ENCODE data around the gene MEST.

Gene MEST

GRCh38 chr7:130483031-130483430, 8.9 kb upstream of the MEST start:
- Histone ChIP-seq H3K27ac (ENCODE audit: low read length) (no peak overlapping the region), H3K4me3 (ENCODE audit: low read length in 2 of 2) (no peak overlapping the region), H3K9me3 (ENCODE audit: control insufficient read depth in 2 of 2, low read length in 2 of 2) (no peaks in the 10 kb centered on the region), H3K9ac (ENCODE audit: low read length in 2 of 2) (no peak overlapping the region), H3K4me1 (ENCODE audit: control insufficient read depth, insufficient read depth, low read length) (peaks cover 11% of the 10 kb centered on the region), H3K36me3 (ENCODE audit: control insufficient read depth in 2 of 2, insufficient read depth in 2 of 2, low read length in 2 of 2) (no peaks in the 10 kb centered on the region), H3K27me3 (ENCODE audit: control insufficient read depth in 1 of 2, insufficient read depth in 2 of 2, low read length in 2 of 2) (peaks cover 9 to 19% of the 10 kb centered on the region in 2 donors)

GRCh38 chr7:130485734-130486113, 6.2 kb upstream of the MEST start:
- Histone ChIP-seq H3K9me3 (ENCODE audit: control insufficient read depth in 2 of 2, low read length in 2 of 2) (no peaks in the 10 kb centered on the region), H3K27me3 (ENCODE audit: control insufficient read depth in 1 of 2, insufficient read depth in 2 of 2, low read length in 2 of 2) (peaks cover 17 to 22% of the 10 kb centered on the region in 2 donors), H3K4me1 (ENCODE audit: control insufficient read depth, insufficient read depth, low read length) (peaks cover 16% of the 10 kb centered on the region), H3K36me3 (ENCODE audit: control insufficient read depth in 2 of 2, insufficient read depth in 2 of 2, low read length in 2 of 2) (no peaks in the 10 kb centered on the region), H3K9ac (ENCODE audit: low read length in 2 of 2) (no peak overlapping the region), H3K4me3 (ENCODE audit: low read length in 2 of 2) (peak overlapping the region in 1 of 2 donors; percentile 71), H3K27ac (ENCODE audit: low read length) (no peak overlapping the region)

GRCh38 chr7:130486114-130486953, 5.6 kb upstream of the MEST start:
- Histone ChIP-seq H3K36me3 (ENCODE audit: control insufficient read depth in 2 of 2, insufficient read depth in 2 of 2, low read length in 2 of 2) (no peaks in the 10 kb centered on the region), H3K4me3 (ENCODE audit: low read length in 2 of 2) (peak overlapping the region; percentile 47 to 71), H3K9ac (ENCODE audit: low read length in 2 of 2) (no peak overlapping the region), H3K27ac (ENCODE audit: low read length) (no peak overlapping the region), H3K9me3 (ENCODE audit: control insufficient read depth in 2 of 2, low read length in 2 of 2) (no peaks in the 10 kb centered on the region), H3K4me1 (ENCODE audit: control insufficient read depth, insufficient read depth, low read length) (peaks cover 19% of the 10 kb centered on the region), H3K27me3 (ENCODE audit: control insufficient read depth in 1 of 2, insufficient read depth in 2 of 2, low read length in 2 of 2) (peaks cover 17 to 22% of the 10 kb centered on the region in 2 donors)

- Histone ChIP-seq H3K36me3 (ENCODE audit: control insufficient read depth in 2 of 2, insufficient read depth in 2 of 2, low read length in 2 of 2) (no peaks in the 10 kb centered on the region), H3K27ac (ENCODE audit: low read length) (no peak overlapping the region), H3K27me3 (ENCODE audit: control insufficient read depth in 1 of 2, insufficient read depth in 2 of 2, low read length in 2 of 2) (peaks cover 17 to 24% of the 10 kb centered on the region in 2 donors), H3K4me1 (ENCODE audit: control insufficient read depth, insufficient read depth, low read length) (peaks cover 25% of the 10 kb centered on the region), H3K4me3 (ENCODE audit: low read length in 2 of 2) (peak overlapping the region; percentile 47 to 71), H3K9me3 (ENCODE audit: control insufficient read depth in 2 of 2, low read length in 2 of 2) (no peaks in the 10 kb centered on the region), H3K9ac (ENCODE audit: low read length in 2 of 2) (no peak overlapping the region)
These were observed 4.9 kb upstream of the MEST start for GRCh38 chr7:130486954-130487436.

GRCh38 chr7:130488392-130489139, 3.3 kb upstream of the MEST start:
- Histone ChIP-seq H3K27ac (ENCODE audit: low read length) (no peak overlapping the region), H3K4me3 (ENCODE audit: low read length in 2 of 2) (no peak overlapping the region), H3K36me3 (ENCODE audit: control insufficient read depth in 2 of 2, insufficient read depth in 2 of 2, low read length in 2 of 2) (no peaks in the 10 kb centered on the region), H3K27me3 (ENCODE audit: control insufficient read depth in 1 of 2, insufficient read depth in 2 of 2, low read length in 2 of 2) (peaks cover 17 to 34% of the 10 kb centered on the region in 2 donors), H3K4me1 (ENCODE audit: control insufficient read depth, insufficient read depth, low read length) (peaks cover 30% of the 10 kb centered on the region), H3K9ac (ENCODE audit: low read length in 2 of 2) (no peak overlapping the region), H3K9me3 (ENCODE audit: control insufficient read depth in 2 of 2, low read length in 2 of 2) (no peaks in the 10 kb centered on the region)

- H3K27me3 ChIP-seq (ENCODE audit: control insufficient read depth in 1 of 2, insufficient read depth in 2 of 2, low read length in 2 of 2) = peaks cover 17 to 34% of the 10 kb centered on the region in 2 donors
- H3K4me1 ChIP-seq (ENCODE audit: control insufficient read depth, insufficient read depth, low read length) = peaks cover 30% of the 10 kb centered on the region
- no peaks in the 10 kb centered on the region for H3K36me3 ChIP-seq (ENCODE audit: control insufficient read depth in 2 of 2, insufficient read depth in 2 of 2, low read length in 2 of 2)
- no peaks in the 10 kb centered on the region for H3K9me3 ChIP-seq (ENCODE audit: control insufficient read depth in 2 of 2, low read length in 2 of 2)
- H3K27ac ChIP-seq (ENCODE audit: low read length) = no peak overlapping the region
- no peak overlapping the region for H3K4me3 ChIP-seq (ENCODE audit: low read length in 2 of 2)
- no peak overlapping the region for H3K9ac ChIP-seq (ENCODE audit: low read length in 2 of 2)
These were observed 2.5 kb upstream of the MEST start for GRCh38 chr7:130489140-130489983.

GRCh38 chr7:130490311-130490791, 1.5 kb upstream of the MEST start:
- peak overlapping the region in 1 of 2 donors; percentile 72 for H3K4me3 ChIP-seq (ENCODE audit: low read length in 2 of 2)
- peaks cover 30% of the 10 kb centered on the region for H3K4me1 ChIP-seq (ENCODE audit: control insufficient read depth, insufficient read depth, low read length)
- H3K9ac ChIP-seq (ENCODE audit: low read length in 2 of 2) = no peak overlapping the region
- H3K27ac ChIP-seq (ENCODE audit: low read length) = peak overlapping the region; percentile 11
- H3K27me3 ChIP-seq (ENCODE audit: control insufficient read depth in 1 of 2, insufficient read depth in 2 of 2, low read length in 2 of 2) = peaks cover 11 to 31% of the 10 kb centered on the region in 2 donors
- no peaks in the 10 kb centered on the region for H3K36me3 ChIP-seq (ENCODE audit: control insufficient read depth in 2 of 2, insufficient read depth in 2 of 2, low read length in 2 of 2)
- no peaks in the 10 kb centered on the region for H3K9me3 ChIP-seq (ENCODE audit: control insufficient read depth in 2 of 2, low read length in 2 of 2)

- Histone ChIP-seq H3K4me1 (ENCODE audit: control insufficient read depth, insufficient read depth, low read length) (peaks cover 26% of the 10 kb centered on the region), H3K27me3 (ENCODE audit: control insufficient read depth in 1 of 2, insufficient read depth in 2 of 2, low read length in 2 of 2) (peaks cover 11 to 29% of the 10 kb centered on the region in 2 donors), H3K9me3 (ENCODE audit: control insufficient read depth in 2 of 2, low read length in 2 of 2) (no peaks in the 10 kb centered on the region), H3K27ac (ENCODE audit: low read length) (peak overlapping the region; percentile 18), H3K36me3 (ENCODE audit: control insufficient read depth in 2 of 2, insufficient read depth in 2 of 2, low read length in 2 of 2) (no peaks in the 10 kb centered on the region), H3K9ac (ENCODE audit: low read length in 2 of 2) (no peak overlapping the region), H3K4me3 (ENCODE audit: low read length in 2 of 2) (peak overlapping the region; percentile 59 to 72)
These were observed 739 bp upstream of the MEST start for GRCh38 chr7:130490888-130491804.

- Histone ChIP-seq H3K27ac (ENCODE audit: low read length) (no peak overlapping the region), H3K36me3 (ENCODE audit: control insufficient read depth in 2 of 2, insufficient read depth in 2 of 2, low read length in 2 of 2) (no peaks in the 10 kb centered on the region), H3K9ac (ENCODE audit: low read length in 2 of 2) (no peak overlapping the region), H3K4me1 (ENCODE audit: control insufficient read depth, insufficient read depth, low read length) (peaks cover 18% of the 10 kb centered on the region), H3K4me3 (ENCODE audit: low read length in 2 of 2) (peak overlapping the region; percentile 17 to 72), H3K27me3 (ENCODE audit: control insufficient read depth in 1 of 2, insufficient read depth in 2 of 2, low read length in 2 of 2) (peaks cover 7 to 22% of the 10 kb centered on the region in 2 donors), H3K9me3 (ENCODE audit: control insufficient read depth in 2 of 2, low read length in 2 of 2) (no peaks in the 10 kb centered on the region)
These were observed 814 bp downstream of the MEST start for GRCh38 chr7:130492523-130493274.

Measured in stomach smooth muscle (tissue), 2 donors.